DOHH2 (cell line): ENCODE results near the gene CMSS1.

Source experiments
- H3F3A ChIP-seq: fragments of 200-600 bp; sonication (generic), shearing (Covaris generic); 2 replicates; pipeline ENCODE4 v1.6.0; 2016; ENCODE audit warnings: antibody characterized with exemption, mild to moderate bottlenecking; ENCODE audit not compliant: control insufficient read depth, insufficient read depth
- H3K27ac ChIP-seq: fragments of 200-600 bp; sonication (generic); 2 replicates; pipeline ENCODE4 v1.5.1; 2014; ENCODE audit warnings: low read depth, mild to moderate bottlenecking, low read length, moderate library complexity
- H3K27me3 ChIP-seq: fragments of 200-600 bp; sonication (generic); 2 replicates; pipeline ENCODE4 v1.6.1; 2014; ENCODE audit warnings: mild to moderate bottlenecking, low read length, mixed read lengths; ENCODE audit not compliant: control insufficient read depth
- H3K36me3 ChIP-seq: fragments of 200-600 bp; sonication (generic); 2 replicates; pipeline ENCODE4 v1.6.1; 2014; ENCODE audit warnings: mild to moderate bottlenecking, low read length, moderate library complexity, mixed read lengths; ENCODE audit not compliant: control insufficient read depth
- H3K4me1 ChIP-seq: fragments of 200-600 bp; sonication (generic); 2 replicates; pipeline ENCODE4 v1.6.1; 2014; ENCODE audit warnings: mild to moderate bottlenecking, low read length, mixed read lengths; ENCODE audit not compliant: control insufficient read depth
- H3K4me2 ChIP-seq: fragments of 200-600 bp; sonication (generic); 2 replicates; pipeline ENCODE4 v1.6.0; 2014; ENCODE audit warnings: mild to moderate bottlenecking, low read length, moderate library complexity
- H3K4me3 ChIP-seq: fragments of 200-600 bp; sonication (generic); 2 replicates; pipeline ENCODE4 v1.5.1; 2014; ENCODE audit warnings: mild to moderate bottlenecking, low read length, mixed read lengths
- H3K79me2 ChIP-seq: fragments of 200-600 bp; sonication (generic); 2 replicates; pipeline ENCODE4 v1.6.1; 2014; ENCODE audit warnings: mild to moderate bottlenecking, low read length, mixed read lengths; ENCODE audit not compliant: control insufficient read depth
- H3K9me2 ChIP-seq: fragments of 200-600 bp; sonication (generic); replicated peaks from 2 replicates; pipeline ENCODE4 v1.6.1; 2014; ENCODE audit warnings: mild to moderate bottlenecking, low read length, mixed read lengths; ENCODE audit not compliant: control insufficient read depth
- H3K9me3 ChIP-seq: fragments of 200-600 bp; sonication (generic); 2 replicates; pipeline ENCODE4 v1.6.1; 2014; ENCODE audit warnings: antibody characterized with exemption, low read length, mixed read lengths; ENCODE audit not compliant: control insufficient read depth, insufficient read depth
- H4K20me1 ChIP-seq: fragments of 200-600 bp; sonication (generic); 2 replicates; pipeline ENCODE4 v1.6.0; 2014; ENCODE audit warnings: low read depth, mild to moderate bottlenecking, antibody characterized with exemption, low read length, moderate library complexity; ENCODE audit not compliant: control insufficient read depth, insufficient read depth
- EZH2phosphoT487 ChIP-seq: fragments of 200-600 bp; sonication (generic); IDR thresholded peaks from 2 replicates; pipeline ENCODE4 v1.6.1; 2017; ENCODE audit warnings: borderline replicate concordance, mild to moderate bottlenecking, antibody characterized with exemption, low read length, moderate library complexity, mixed read lengths
- TF ChIP-seq, protein P1 (sequence below): fragments of 200-600 bp; sonication (generic); IDR thresholded peaks from one replicate; pipeline ENCODE4 v1.5.1; 2014; ENCODE audit warnings: antibody characterized with exemption, mild to moderate bottlenecking, low read depth, low read length; ENCODE audit not compliant: poor library complexity, severe bottlenecking

The CMSS1 gene

DNA sequence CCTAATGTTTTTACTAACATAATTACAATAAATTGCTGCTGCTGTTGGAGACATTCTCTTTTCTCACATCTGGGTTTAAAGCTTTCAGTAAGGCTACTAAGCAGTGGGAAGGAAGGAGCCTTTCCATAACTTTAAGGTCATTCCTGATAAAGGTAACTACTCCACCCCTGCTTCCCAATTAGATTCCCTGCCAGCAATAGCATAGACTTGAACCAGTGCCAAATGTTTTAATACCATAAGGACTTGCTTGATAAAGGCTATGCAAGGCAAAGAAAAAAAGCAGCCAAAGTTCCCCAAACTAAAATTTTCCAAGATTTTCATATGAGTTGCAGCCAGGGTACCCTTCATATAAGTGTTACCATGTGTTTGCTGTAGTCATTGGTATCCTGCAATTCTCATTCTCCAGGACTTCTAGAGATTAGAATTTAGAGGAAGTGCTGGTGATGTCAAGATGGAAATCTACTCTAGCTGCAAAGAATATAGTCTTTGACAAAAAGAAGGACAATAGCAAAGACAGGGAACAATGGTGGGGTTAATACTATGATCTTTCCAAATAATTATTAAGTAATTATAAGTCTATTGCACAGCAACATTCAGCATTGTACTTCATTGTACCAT, 190.5 kb downstream of the CMSS1 start:
- Histone ChIP-seq H3K9me3 (no peaks in the 10 kb centered on the region), H3K4me3 (no peak overlapping the region), H3K36me3 (0 out of 2 replicates have a peak, but pooled peaks cover 4% of the 10 kb centered on the region), H3K4me2 (no peak overlapping the region), H3K9me2 (no peaks in the 10 kb centered on the region), H3F3A (no peaks in the 10 kb centered on the region), H4K20me1 (no peaks in the 10 kb centered on the region), H3K4me1 (no peaks in the 10 kb centered on the region), H3K79me2 (no peaks in the 10 kb centered on the region), H3K27me3 (no peaks in the 10 kb centered on the region), H3K27ac (no peak overlapping the region)
- TF ChIP-seq EZH2phosphoT487 = no peak
- TF ChIP-seq, protein P1, sequence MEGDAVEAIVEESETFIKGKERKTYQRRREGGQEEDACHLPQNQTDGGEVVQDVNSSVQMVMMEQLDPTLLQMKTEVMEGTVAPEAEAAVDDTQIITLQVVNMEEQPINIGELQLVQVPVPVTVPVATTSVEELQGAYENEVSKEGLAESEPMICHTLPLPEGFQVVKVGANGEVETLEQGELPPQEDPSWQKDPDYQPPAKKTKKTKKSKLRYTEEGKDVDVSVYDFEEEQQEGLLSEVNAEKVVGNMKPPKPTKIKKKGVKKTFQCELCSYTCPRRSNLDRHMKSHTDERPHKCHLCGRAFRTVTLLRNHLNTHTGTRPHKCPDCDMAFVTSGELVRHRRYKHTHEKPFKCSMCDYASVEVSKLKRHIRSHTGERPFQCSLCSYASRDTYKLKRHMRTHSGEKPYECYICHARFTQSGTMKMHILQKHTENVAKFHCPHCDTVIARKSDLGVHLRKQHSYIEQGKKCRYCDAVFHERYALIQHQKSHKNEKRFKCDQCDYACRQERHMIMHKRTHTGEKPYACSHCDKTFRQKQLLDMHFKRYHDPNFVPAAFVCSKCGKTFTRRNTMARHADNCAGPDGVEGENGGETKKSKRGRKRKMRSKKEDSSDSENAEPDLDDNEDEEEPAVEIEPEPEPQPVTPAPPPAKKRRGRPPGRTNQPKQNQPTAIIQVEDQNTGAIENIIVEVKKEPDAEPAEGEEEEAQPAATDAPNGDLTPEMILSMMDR = no peak

DNA sequence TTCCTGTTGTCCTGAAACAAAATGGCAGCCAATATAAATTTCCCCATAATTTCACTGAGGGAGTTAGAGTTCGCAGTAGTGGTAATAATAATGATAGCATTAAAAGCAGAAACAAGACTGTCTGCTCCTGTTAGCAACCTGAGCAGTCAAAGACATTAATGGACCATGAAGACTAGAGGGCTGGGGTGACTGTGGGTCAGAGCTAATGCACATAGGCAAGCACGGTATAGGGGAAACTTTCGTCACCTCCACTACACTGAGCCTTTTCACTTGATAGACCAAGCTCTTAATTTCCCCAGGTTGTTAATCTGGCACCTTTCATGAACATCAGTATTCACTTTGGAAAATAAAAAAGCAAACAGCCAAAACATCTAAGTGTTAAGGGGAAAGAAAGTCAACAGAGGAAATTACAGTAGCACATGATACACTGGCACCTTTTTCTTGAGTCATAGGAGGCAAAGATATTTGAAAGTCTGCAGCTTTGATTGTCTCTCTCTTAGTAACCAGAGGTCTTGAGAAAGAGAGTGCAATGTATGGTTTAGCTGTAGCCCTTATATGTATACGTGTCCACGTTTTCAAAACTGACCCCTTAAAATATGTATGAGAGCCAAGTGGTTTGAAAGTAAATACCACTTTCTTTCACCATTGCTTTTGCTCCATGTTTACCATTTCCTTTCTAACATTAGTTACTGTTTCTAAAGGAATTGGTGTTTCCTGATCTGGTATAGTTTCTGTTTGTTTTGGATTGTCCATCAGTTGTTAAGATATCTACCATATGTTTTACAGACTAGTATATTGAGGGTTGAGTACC, 191.8 kb downstream of the CMSS1 start:
- no peaks in the 10 kb centered on the region for H3K4me1 ChIP-seq
- no peak overlapping the region for H3K27ac ChIP-seq
- no peaks in the 10 kb centered on the region for H3K9me2 ChIP-seq
- H3K27me3 ChIP-seq = no peaks in the 10 kb centered on the region
- TF ChIP-seq EZH2phosphoT487 = no peak
- H3K9me3 ChIP-seq = no peaks in the 10 kb centered on the region
- H3F3A ChIP-seq = no peaks in the 10 kb centered on the region
- no peaks in the 10 kb centered on the region for H3K79me2 ChIP-seq
- no peak overlapping the region for H3K4me2 ChIP-seq
- H3K4me3 ChIP-seq = no peak overlapping the region
- H3K36me3 ChIP-seq = 0 out of 2 replicates have a peak, but pooled peaks cover 4% of the 10 kb centered on the region
- H4K20me1 ChIP-seq = no peaks in the 10 kb centered on the region

GRCh38 chr3:100010087-100010417, 192.4 kb downstream of the CMSS1 start:
- Histone ChIP-seq H3K4me3 (no peak overlapping the region), H3K27me3 (no peaks in the 10 kb centered on the region), H3K27ac (no peak overlapping the region), H3K9me2 (no peaks in the 10 kb centered on the region), H3K4me2 (no peak overlapping the region), H3F3A (no peaks in the 10 kb centered on the region), H3K9me3 (no peaks in the 10 kb centered on the region), H3K36me3 (peaks cover 4% of the 10 kb centered on the region; the same call in 1 of the 2 replicates), H3K79me2 (no peaks in the 10 kb centered on the region), H4K20me1 (no peaks in the 10 kb centered on the region), H3K4me1 (no peaks in the 10 kb centered on the region)
- no peak for TF ChIP-seq EZH2phosphoT487
- TF ChIP-seq, protein P1 = no peak

DNA sequence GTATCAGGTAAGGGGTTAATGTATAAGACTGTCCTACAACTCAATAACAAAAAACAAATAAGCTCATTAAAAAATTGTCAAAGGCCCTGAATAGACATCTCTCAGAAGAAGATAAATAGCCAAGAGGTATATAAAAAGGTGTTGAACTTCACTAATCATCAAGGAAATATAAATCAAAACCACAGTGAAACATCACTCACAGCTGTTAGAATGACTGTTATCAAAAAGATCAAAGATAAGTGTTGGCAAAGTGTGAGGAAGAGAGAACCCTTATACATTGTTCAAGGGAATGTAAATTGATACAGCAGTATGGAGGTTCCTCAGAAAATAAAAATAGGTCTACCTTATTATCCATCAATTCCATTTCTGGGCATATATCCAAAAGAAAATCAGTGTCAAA, 201.1 kb downstream of the CMSS1 start:
- Histone ChIP-seq H3K9me2 (no peaks in the 10 kb centered on the region), H4K20me1 (no peaks in the 10 kb centered on the region), H3K4me3 (no peak overlapping the region), H3K36me3 (peaks cover 3% of the 10 kb centered on the region; the same call in 1 of the 2 replicates), H3F3A (no peaks in the 10 kb centered on the region), H3K27ac (no peak overlapping the region), H3K9me3 (no peaks in the 10 kb centered on the region), H3K4me1 (no peaks in the 10 kb centered on the region), H3K4me2 (no peak overlapping the region), H3K79me2 (no peaks in the 10 kb centered on the region), H3K27me3 (no peaks in the 10 kb centered on the region)
- no peak for TF ChIP-seq EZH2phosphoT487
- TF ChIP-seq, protein P1 = no peak
